PC-3 (cell line): Measurements from ENCODE around the gene PTGS2. TPM values are rescaled to one million over a fixed set of nuclear protein-coding genes. Genes with fewer than 3 reads are reported as not detected.
"Not testable (repeated sequence)": the region's sequence is repeated elsewhere in the genome, so short reads cannot be mapped to it uniquely, and the experiment has no call there.

ENCODE experiments used
- ATAC-seq: fragments of 200-7000 bp; cut with Tn5 transposase; 2 replicates; pipeline ENCODE4 v1.9.1; 2020; ENCODE audit warnings: mild to moderate bottlenecking, moderate library complexity
- BruUV-seq: library from RNA; stranded (reverse); fragments of 400-500 nt; replicated peaks from 2 replicates; lab custom pipeline; 2021; lab: Mats Ljungman, UMichigan
- CTCF ChIA-PET: fragments of 300-600 bp; sonication (Branson Sonifier 250); formaldehyde crosslinking; loops from one replicate; lab custom pipeline; 2022; ENCODE audit warnings: antibody characterized with exemption; lab: Charles Lee
- POLR2A ChIA-PET: fragments of 300-600 bp; sonication (Branson Sonifier 250); formaldehyde crosslinking; loops from one replicate; lab custom pipeline; 2022; ENCODE audit warnings: antibody characterized with exemption; ENCODE audit not compliant: unreplicated experiment; lab: Charles Lee
- DNase-seq: peaks from one replicate; pipeline ENCODE4 v3.0.0-alpha.2; 2015
- H2AFZ ChIP-seq: fragments of 300-600 bp; sonication (generic); 2 replicates; pipeline ENCODE4 v1.6.0; 2016; ENCODE audit warnings: antibody characterized with exemption, low read length
- H3F3A ChIP-seq: fragments of 300-600 bp; sonication (generic); one replicate; pipeline ENCODE4 v1.6.0; 2017; ENCODE audit warnings: antibody characterized with exemption, low read length, control low read depth, mild to moderate bottlenecking; ENCODE audit not compliant: unreplicated experiment
- H3K27ac ChIP-seq: fragments of 300-600 bp; sonication (generic); 2 replicates; pipeline ENCODE4 v1.5.1; 2016; ENCODE audit warnings: mild to moderate bottlenecking, low read length
- H3K27me3 ChIP-seq: fragments of 300-600 bp; sonication (generic); 2 replicates; pipeline ENCODE4 v1.6.1; 2016; ENCODE audit warnings: low read length, mixed read lengths
- H3K36me3 ChIP-seq: fragments of 300-600 bp; sonication (generic); 2 replicates; pipeline ENCODE4 v1.6.1; 2016; ENCODE audit warnings: low read depth, mixed run types, low read length, mixed read lengths
- H3K4me1 ChIP-seq: fragments of 300-600 bp; sonication (generic); 2 replicates; pipeline ENCODE4 v1.5.1; 2016; ENCODE audit warnings: low read length; ENCODE audit not compliant: insufficient read depth
- H3K4me2 ChIP-seq: fragments of 300-600 bp; sonication (generic); 2 replicates; pipeline ENCODE4 v1.6.0; 2016; ENCODE audit warnings: low read length
- H3K4me3 ChIP-seq: fragments of 300-600 bp; sonication (generic); 2 replicates; pipeline ENCODE4 v1.5.1; 2016; ENCODE audit warnings: mild to moderate bottlenecking, low read length, mixed read lengths
- H3K79me2 ChIP-seq: fragments of 300-600 bp; sonication (generic); 2 replicates; pipeline ENCODE4 v1.6.1; 2017; ENCODE audit warnings: low read length, mixed read lengths
- H3K9ac ChIP-seq: fragments of 300-600 bp; sonication (generic); 2 replicates; pipeline ENCODE4 v1.6.0; 2016; ENCODE audit warnings: mild to moderate bottlenecking, low read length
- H3K9me2 ChIP-seq: fragments of 300-600 bp; sonication (generic); replicated peaks from 2 replicates; pipeline ENCODE4 v1.6.1; 2016; ENCODE audit warnings: mixed run types, low read length, mixed read lengths
- H3K9me3 ChIP-seq: fragments of 300-600 bp; sonication (generic); 2 replicates; pipeline ENCODE4 v1.6.1; 2016; ENCODE audit warnings: low read length, mixed read lengths
- H4K20me1 ChIP-seq: fragments of 300-600 bp; sonication (generic); 2 replicates; pipeline ENCODE4 v1.6.1; 2016; ENCODE audit warnings: low read length, mixed read lengths
- CTCF ChIP-seq: fragments of 300-600 bp; sonication (generic); conservative IDR thresholded peaks from 2 replicates; pipeline ENCODE4 v1.5.1; 2017; ENCODE audit warnings: antibody characterized with exemption, low read depth, mild to moderate bottlenecking, low read length
- EZH2 ChIP-seq: fragments of 300-600 bp; sonication (generic); IDR thresholded peaks from one replicate; pipeline ENCODE4 v1.6.1; 2017; ENCODE audit warnings: antibody characterized with exemption, mild to moderate bottlenecking, low read length; ENCODE audit not compliant: unreplicated experiment
- EZH2phosphoT487 ChIP-seq: fragments of 300-600 bp; sonication (generic); IDR thresholded peaks from 2 replicates; pipeline ENCODE4 v1.6.1; 2018; ENCODE audit warnings: mild to moderate bottlenecking, antibody characterized with exemption, low read length, borderline replicate concordance
- intact Hi-C: fragments of 100-400 bp; cut with micrococcal nuclease; formaldehyde crosslinking; loops from 2 replicates; pipeline ENCODE4 v1.9.0; 2023
- total RNA-seq: library from RNA; depleted of rRNA; stranded (reverse); fragments of >200 nt; gene quantifications from 2 replicates; pipeline ENCODE4 v1.2.3, GENCODE V29; 2014

PTGS2 gene
- total RNA-seq, 1 experiment from 2014 or later = 7.9 TPM

DNA sequence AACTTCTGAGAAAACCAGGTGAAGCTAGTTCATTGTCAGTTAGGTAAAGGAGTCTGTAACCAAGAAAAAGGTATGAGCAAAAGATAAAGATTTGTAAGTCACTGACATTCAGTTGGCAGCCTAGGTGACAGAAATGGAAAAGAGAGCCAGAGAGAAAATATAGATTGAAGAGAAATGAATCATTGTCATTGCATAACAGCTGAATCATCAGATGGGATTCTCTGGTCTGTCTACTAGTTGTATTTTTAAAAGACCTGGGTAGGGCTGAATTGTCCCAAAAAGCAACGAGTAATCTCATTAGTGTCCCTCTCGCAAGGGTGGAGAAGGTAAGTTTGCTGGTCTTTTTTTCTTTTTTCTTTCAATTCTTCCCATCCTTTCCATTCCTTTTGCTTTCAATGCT, 36.6 kb downstream of the PTGS2 start:
- no peaks in the 10 kb centered on the region for H3K79me2 ChIP-seq
- no peak overlapping the region for H3K4me3 ChIP-seq
- ATAC-seq (peak; percentile 76), DNase-seq (peak; percentile 73)
- H3K9me2 ChIP-seq = no peaks in the 10 kb centered on the region
- no peak overlapping the region for H3K27ac ChIP-seq
- no peaks in the 10 kb centered on the region for H3K27me3 ChIP-seq
- peaks cover 9% of the 10 kb centered on the region for H3K4me1 ChIP-seq
- no TSS peak for BruUV-seq
- H3K4me2 ChIP-seq = no peak overlapping the region
- H3K9me3 ChIP-seq = no peaks in the 10 kb centered on the region
- no peak overlapping the region for H3K9ac ChIP-seq
- intact Hi-C loops = no loop called here
- no peaks in the 10 kb centered on the region for H3K36me3 ChIP-seq
- H2AFZ ChIP-seq = no peak overlapping the region
- TF ChIP-seq CTCF (no peak), EZH2 (no peak)
- CTCF ChIA-PET = no interaction called here
- POLR2A ChIA-PET = no interaction called here
- no peaks in the 10 kb centered on the region for H3F3A ChIP-seq
- no peaks in the 10 kb centered on the region for H4K20me1 ChIP-seq

DNA sequence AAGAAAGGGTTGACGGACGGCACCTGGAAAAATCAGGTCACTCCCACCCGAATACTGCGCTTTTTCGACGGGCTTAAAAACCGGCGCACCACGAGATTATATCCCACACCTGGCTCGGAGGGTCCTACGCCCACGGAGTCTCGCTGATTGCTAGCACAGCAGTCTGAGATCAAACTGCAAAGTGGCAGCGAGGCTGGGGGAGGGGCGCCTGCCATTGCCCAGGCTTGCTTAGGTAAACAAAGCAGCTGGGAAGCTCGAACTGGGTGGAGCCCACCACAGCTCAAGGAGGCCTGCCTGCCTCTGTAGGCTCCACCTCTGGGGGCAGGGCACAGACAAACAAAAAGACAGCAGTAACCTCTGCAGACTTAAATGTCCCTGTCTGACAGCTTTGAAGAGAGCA, 42.7 kb downstream of the PTGS2 start:
- H2AFZ ChIP-seq, H3K4me1 ChIP-seq, CTCF ChIA-PET, POLR2A ChIA-PET, H3K4me3 ChIP-seq, H3F3A ChIP-seq, H3K9ac ChIP-seq, DNase-seq, H4K20me1 ChIP-seq, H3K27ac ChIP-seq, H3K9me3 ChIP-seq, ATAC-seq, H3K79me2 ChIP-seq, H3K9me2 ChIP-seq, BruUV-seq, H3K27me3 ChIP-seq, H3K4me2 ChIP-seq, intact Hi-C loops, H3K36me3 ChIP-seq: not testable (repeated sequence)

GRCh38 chr1:186636786-186637185, 43.4 kb downstream of the PTGS2 start:
- H3K27me3 ChIP-seq = no peaks in the 10 kb centered on the region
- no peaks in the 10 kb centered on the region for H3K9me2 ChIP-seq
- H3K36me3 ChIP-seq = no peaks in the 10 kb centered on the region
- H3K4me3 ChIP-seq = no peak overlapping the region
- intact Hi-C loops = no loop called here
- H4K20me1 ChIP-seq = no peaks in the 10 kb centered on the region
- no peak overlapping the region for H2AFZ ChIP-seq
- BruUV-seq = no TSS peak
- ATAC-seq = no peak
- no peak overlapping the region for H3K9ac ChIP-seq
- POLR2A ChIA-PET = no interaction called here
- no peak overlapping the region for H3K27ac ChIP-seq
- peak; percentile 13 for DNase-seq
- CTCF ChIA-PET = no interaction called here
- no peaks in the 10 kb centered on the region for H3K79me2 ChIP-seq
- no peaks in the 10 kb centered on the region for H3K4me1 ChIP-seq
- TF ChIP-seq CTCF (no peak), EZH2 (no peak), EZH2phosphoT487 (no peak)
- H3F3A ChIP-seq = no peaks in the 10 kb centered on the region
- H3K9me3 ChIP-seq = no peaks in the 10 kb centered on the region
- no peak overlapping the region for H3K4me2 ChIP-seq
